H1 (cell line): ENCODE data around the gene CTNNA3. TPM values are rescaled to one million over a fixed set of nuclear protein-coding genes. Genes with fewer than 3 reads are reported as not detected.

Source experiments
- CTCF ChIA-PET: fragments of 300-600 bp; sonication (Branson Sonifier 250); formaldehyde crosslinking; loops from one replicate; lab custom pipeline; 2021; ENCODE audit not compliant: partially characterized antibody; lab: Charles Lee
- POLR2A ChIA-PET: fragments of 300-600 bp; sonication (Branson Sonifier 250); formaldehyde crosslinking; loops from one replicate; lab custom pipeline; 2021; ENCODE audit warnings: inconsistent platforms; ENCODE audit not compliant: partially characterized antibody; lab: Charles Lee
- DNase-seq, 2 experiments: peaks; one replicate each; pipeline versions ENCODE4 v3.0.0 to v3.0.0-alpha.2; 2010 to 2022; ENCODE audit warnings: low spot score in 2 of 2, low read depth in 1 of 2, mixed read lengths in 1 of 2
- FAIRE-seq: peaks from 2 replicates; lab custom pipeline; 2011; peaks lifted over from hg19 to GRCh38; lab: Jason Lieb, UNC
- H2AFZ ChIP-seq: 2 replicates; pipeline ENCODE4 v1.8.1; 2012; ENCODE audit warnings: low read length, inconsistent platforms
- H2AK5ac ChIP-seq: 2 replicates; pipeline ENCODE4 v1.6.1; 2013; ENCODE audit warnings: low read depth, low read length
- H2BK120ac ChIP-seq: replicated peaks from 2 replicates; pipeline ENCODE3; 2013; ENCODE audit warnings: low read depth, low read length, inconsistent platforms
- H2BK12ac ChIP-seq: 2 replicates; pipeline ENCODE4 v1.6.1; 2013; ENCODE audit warnings: low read depth, low read length
- H2BK15ac ChIP-seq: 2 replicates; pipeline ENCODE4 v1.6.1; 2013; ENCODE audit warnings: low read length
- H2BK20ac ChIP-seq: 2 replicates; pipeline ENCODE4 v1.6.1; 2013; ENCODE audit warnings: low read length
- H2BK5ac ChIP-seq: 2 replicates; pipeline ENCODE4 v1.6.1; 2013; ENCODE audit warnings: low read depth, low read length
- H3K14ac ChIP-seq: 2 replicates; pipeline ENCODE4 v1.6.1; 2013; ENCODE audit warnings: inconsistent platforms; ENCODE audit not compliant: insufficient read length
- H3K18ac ChIP-seq: 2 replicates; pipeline ENCODE4 v1.6.1; 2013; ENCODE audit warnings: low read length; ENCODE audit errors: extremely low read depth
- H3K23ac ChIP-seq: 2 replicates; pipeline ENCODE4 v1.6.1; 2013; ENCODE audit warnings: inconsistent platforms; ENCODE audit not compliant: insufficient read length
- H3K23me2 ChIP-seq: 2 replicates; pipeline ENCODE4 v1.6.1; 2013; ENCODE audit warnings: low read depth, low read length
- H3K27ac ChIP-seq: 2 replicates; pipeline ENCODE4 v1.6.1; 2011; ENCODE audit warnings: low read depth, low read length, inconsistent platforms
- H3K27me3 ChIP-seq, 4 experiments: replicated peaks in 1 of 4; 1 replicate in 1 of 4; 2 replicates in 3 of 4; pipeline versions ENCODE4 v1.6.1 to v1.8.1; 2011 to 2013; ENCODE audit warnings: low read length in 3 of 4, mild to moderate bottlenecking in 3 of 4, inconsistent platforms in 2 of 4, mixed read lengths in 2 of 4, moderate library complexity in 1 of 4; ENCODE audit not compliant: control insufficient read depth in 3 of 4, insufficient read depth in 3 of 4; ENCODE audit errors: extremely low read depth in 1 of 4
- H3K36me3 ChIP-seq, 4 experiments: 2 replicates each; pipeline versions ENCODE4 v1.6.1 to v1.8.1; 2011 to 2013; ENCODE audit warnings: mild to moderate bottlenecking in 4 of 4, low read length in 3 of 4, moderate library complexity in 2 of 4, control low read depth in 1 of 4, inconsistent platforms in 1 of 4; ENCODE audit not compliant: insufficient read depth in 4 of 4, control insufficient read depth in 2 of 4
- H3K4ac ChIP-seq: replicated peaks from 2 replicates; pipeline ENCODE3; 2013; ENCODE audit warnings: low read length, low read depth, mixed read lengths, inconsistent platforms; ENCODE audit not compliant: insufficient read length
- H3K4me1 ChIP-seq, 4 experiments: replicated peaks in 1 of 4; 1 replicate in 1 of 4; 2 replicates in 3 of 4; pipeline versions ENCODE4 v1.6.1 to v1.8.1; 2011 to 2013; ENCODE audit warnings: low read length in 3 of 4, inconsistent platforms in 2 of 4, mixed read lengths in 1 of 4; ENCODE audit not compliant: insufficient read depth in 4 of 4, control insufficient read depth in 3 of 4
- H3K4me2 ChIP-seq, 2 experiments: 2 replicates each; pipeline versions ENCODE4 v1.6.1 to v1.8.1; 2011 to 2013; ENCODE audit warnings: low read depth in 2 of 2, low read length in 2 of 2, control low read depth in 1 of 2, inconsistent platforms in 1 of 2, mild to moderate bottlenecking in 1 of 2; ENCODE audit not compliant: insufficient read depth in 1 of 2
- H3K4me3 ChIP-seq, 4 experiments: fragments of 200-600, 300-600 bp in 1 of 4; sonication (generic), shearing (Covaris generic), sonication (Bioruptor Twin) in 1 of 4; 2 replicates each; pipeline versions ENCODE4 v1.5.1 to v1.8.1; 2011 to 2016; ENCODE audit warnings: low read length in 4 of 4, low read depth in 3 of 4, control low read depth in 2 of 4, inconsistent platforms in 2 of 4, mild to moderate bottlenecking in 2 of 4, mixed read lengths in 1 of 4, moderate library complexity in 1 of 4; ENCODE audit not compliant: insufficient read depth in 2 of 4; ENCODE audit errors: extremely low read depth in 1 of 4
- H3K56ac ChIP-seq: replicated peaks from 2 replicates; pipeline ENCODE3; 2013; ENCODE audit warnings: low read depth, mild to moderate bottlenecking, mixed read lengths, low read length, inconsistent platforms; ENCODE audit not compliant: insufficient read length
- H3K79me1 ChIP-seq: 2 replicates; pipeline ENCODE4 v1.6.1; 2013; ENCODE audit warnings: low read depth, low read length, control low read depth
- H3K79me2 ChIP-seq, 2 experiments: 2 replicates each; pipeline versions ENCODE4 v1.6.1 to v1.8.1; 2012 to 2013; ENCODE audit warnings: low read length in 2 of 2, mild to moderate bottlenecking in 2 of 2, inconsistent platforms in 1 of 2; ENCODE audit not compliant: insufficient read depth in 2 of 2, control insufficient read depth in 1 of 2
- H3K9ac ChIP-seq, 4 experiments: replicated peaks in 1 of 4; 1 replicate in 1 of 4; 2 replicates in 3 of 4; pipeline versions ENCODE4 v1.6.1 to v1.8.1; 2011 to 2013; ENCODE audit warnings: low read depth in 3 of 4, low read length in 3 of 4, control low read depth in 2 of 4, mild to moderate bottlenecking in 2 of 4, moderate library complexity in 2 of 4, inconsistent platforms in 1 of 4; ENCODE audit errors: extremely low read depth in 1 of 4
- H3K9me3 ChIP-seq, 2 experiments: 2 replicates each; pipeline versions ENCODE4 v1.6.1 to v1.8.1; 2012 to 2013; ENCODE audit warnings: mild to moderate bottlenecking in 2 of 2, moderate library complexity in 2 of 2, control low read depth in 1 of 2, inconsistent platforms in 1 of 2, low read depth in 1 of 2, low read length in 1 of 2, mixed read lengths in 1 of 2; ENCODE audit not compliant: insufficient read depth in 2 of 2
- H4K20me1 ChIP-seq, 2 experiments: replicated peaks in 1 of 2; 2 replicates each; pipeline versions ENCODE3 to v1.8.1; 2011 to 2013; ENCODE audit warnings: inconsistent platforms in 2 of 2, low read length in 2 of 2, mild to moderate bottlenecking in 1 of 2; ENCODE audit not compliant: insufficient read depth in 2 of 2, control insufficient read depth in 1 of 2
- H4K5ac ChIP-seq: 2 replicates; pipeline ENCODE4 v1.6.1; 2013; ENCODE audit warnings: low read length, low read depth, mixed read lengths, inconsistent platforms; ENCODE audit not compliant: insufficient read length
- H4K8ac ChIP-seq: 2 replicates; pipeline ENCODE4 v1.8.0; 2013; ENCODE audit warnings: mild to moderate bottlenecking, moderate library complexity, low read length, inconsistent platforms; ENCODE audit not compliant: insufficient read depth; ENCODE audit errors: extremely low read depth
- H4K91ac ChIP-seq: replicated peaks from 2 replicates; pipeline ENCODE3; 2013; ENCODE audit warnings: low read length, mixed read lengths, inconsistent platforms; ENCODE audit not compliant: insufficient read length
- SP1 ChIP-seq: IDR thresholded peaks from 2 replicates; pipeline ENCODE4 v1.6.1; 2011; ENCODE audit warnings: low read depth, low read length
- USF2 ChIP-seq: IDR thresholded peaks from 2 replicates; pipeline ENCODE4 v1.6.1; 2011; ENCODE audit warnings: low read length, improper control_type of control experiment
- polyA plus RNA-seq, 7 experiments: library from polyadenylated mRNA; depleted of rRNA in 3 of 7; stranded (reverse) in 5 of 7; unstranded in 2 of 7; fragments of >200 nt in 5 of 7; fragments of 200-250 nt in 2 of 7; gene quantifications; 1 replicate in 5 of 7; 2 replicates in 1 of 7; 4 replicates in 1 of 7; pipeline versions ENCODE4 v1.2.1 to v1.2.3, GENCODE V29; 2011 to 2013; ENCODE audit warnings: missing spikeins in 2 of 7, mixed read lengths in 2 of 7
- total RNA-seq: library from RNA; stranded (reverse); fragmentation: NEBNext Ultra II Directional; extraction: Animal tissue kit (Norgen Biotek cat#: 25700); gene quantifications from 2 replicates; pipeline ENCODE4 v1.2.1, GENCODE V29; 2021

Gene CTNNA3
- total and polyA plus RNA-seq, 2 of the 8 experiments (the other 6 are each of a cell fraction or from before 2014, with no cell fraction given): 1.3 to 1.5 TPM

GRCh38 chr10:67630904-67631303 is 65.1 kb downstream of the CTNNA3 start:
- Histone ChIP-seq H2BK15ac (no peak overlapping the region), H3K4me1 (peaks cover 2 to 4% (median 3%) of the 10 kb centered on the region in 4 experiments; a peak in 4 of 7 replicates), H2AK5ac (no peak overlapping the region), H3K27ac (no peak overlapping the region), H2BK5ac (no peak overlapping the region)
- TF ChIP-seq SP1 (no peak), USF2 (no peak)
- TF ChIP-seq, all 59 proteins: peak for 0
- DNase-seq (no peak), FAIRE-seq (no peak)
- H2BK120ac ChIP-seq: no peak overlapping the region
- H4K8ac ChIP-seq: no peak overlapping the region
- H3K27me3 ChIP-seq: no peaks in the 10 kb centered on the region
- H3K4me3 ChIP-seq: no peak overlapping the region
- ChIA-PET CTCF (no interaction called here), POLR2A (no interaction called here)
- H3K36me3 ChIP-seq: no peaks in the 10 kb centered on the region
- no peak overlapping the region for H3K23ac ChIP-seq
- H4K20me1 ChIP-seq: no peaks in the 10 kb centered on the region
- no peak overlapping the region for H2AFZ ChIP-seq
- H3K14ac ChIP-seq: no peak overlapping the region
- H3K4ac ChIP-seq: no peak overlapping the region
- H4K91ac ChIP-seq: no peak overlapping the region
- H3K18ac ChIP-seq: no peak overlapping the region
- no peaks in the 10 kb centered on the region for H3K79me2 ChIP-seq
- no peak overlapping the region for H3K9ac ChIP-seq
- H3K23me2 ChIP-seq: no peaks in the 10 kb centered on the region
- no peaks in the 10 kb centered on the region for H3K79me1 ChIP-seq
- no peak overlapping the region for H3K56ac ChIP-seq
- no peak overlapping the region for H3K4me2 ChIP-seq
- no peak overlapping the region for H2BK20ac ChIP-seq
- H4K5ac ChIP-seq: no peak overlapping the region
- no peaks in the 10 kb centered on the region; a peak in 1 of 4 replicates for H3K9me3 ChIP-seq
- no peak overlapping the region for H2BK12ac ChIP-seq
